Measurements from ENCODE around the gene NGFR.

The NGFR gene

GRCh38 chr17:49473900-49474751, 21.0 kb upstream of the NGFR start:
- H3K9me3 ChIP-seq (ENCODE audit: low read length): peaks cover 3% of the 10 kb centered on the region
- peaks cover 64% of the 10 kb centered on the region for H3K27me3 ChIP-seq (ENCODE audit: insufficient read depth, low read length)
- no peaks in the 10 kb centered on the region for H3K36me3 ChIP-seq (ENCODE audit: insufficient read depth, low read length)

GRCh38 chr17:49477709-49478108, 17.4 kb upstream of the NGFR start:
- Histone ChIP-seq H3K36me3 (ENCODE audit: insufficient read depth, low read length) (no peaks in the 10 kb centered on the region), H3K27me3 (ENCODE audit: insufficient read depth, low read length) (peaks cover 50% of the 10 kb centered on the region), H3K4me1 (ENCODE audit: insufficient read depth, low read length) (no peaks in the 10 kb centered on the region), H3K9me3 (ENCODE audit: low read length) (peaks cover 2% of the 10 kb centered on the region), H3K4me3 (ENCODE audit: low read length) (no peak overlapping the region), H2AFZ (ENCODE audit: low read depth, low read length) (no peak overlapping the region)

More at GRCh38 chr17:49473900-49474751, 21.0 kb upstream of the NGFR start:
- Histone ChIP-seq H3K4me3 (ENCODE audit: low read length) (no peak overlapping the region), H3K4me1 (ENCODE audit: insufficient read depth, low read length) (peaks cover 12% of the 10 kb centered on the region), H2AFZ (ENCODE audit: low read depth, low read length) (no peak overlapping the region)

GRCh38 chr17:49480836-49481615, 14.1 kb upstream of the NGFR start:
- Histone ChIP-seq H3K36me3 (ENCODE audit: insufficient read depth, low read length) (no peaks in the 10 kb centered on the region), H3K27me3 (ENCODE audit: insufficient read depth, low read length) (peaks cover 56% of the 10 kb centered on the region), H3K4me3 (ENCODE audit: low read length) (no peak overlapping the region), H2AFZ (ENCODE audit: low read depth, low read length) (no peak overlapping the region), H3K4me1 (ENCODE audit: insufficient read depth, low read length) (no peaks in the 10 kb centered on the region), H3K9me3 (ENCODE audit: low read length) (no peaks in the 10 kb centered on the region)

DNA sequence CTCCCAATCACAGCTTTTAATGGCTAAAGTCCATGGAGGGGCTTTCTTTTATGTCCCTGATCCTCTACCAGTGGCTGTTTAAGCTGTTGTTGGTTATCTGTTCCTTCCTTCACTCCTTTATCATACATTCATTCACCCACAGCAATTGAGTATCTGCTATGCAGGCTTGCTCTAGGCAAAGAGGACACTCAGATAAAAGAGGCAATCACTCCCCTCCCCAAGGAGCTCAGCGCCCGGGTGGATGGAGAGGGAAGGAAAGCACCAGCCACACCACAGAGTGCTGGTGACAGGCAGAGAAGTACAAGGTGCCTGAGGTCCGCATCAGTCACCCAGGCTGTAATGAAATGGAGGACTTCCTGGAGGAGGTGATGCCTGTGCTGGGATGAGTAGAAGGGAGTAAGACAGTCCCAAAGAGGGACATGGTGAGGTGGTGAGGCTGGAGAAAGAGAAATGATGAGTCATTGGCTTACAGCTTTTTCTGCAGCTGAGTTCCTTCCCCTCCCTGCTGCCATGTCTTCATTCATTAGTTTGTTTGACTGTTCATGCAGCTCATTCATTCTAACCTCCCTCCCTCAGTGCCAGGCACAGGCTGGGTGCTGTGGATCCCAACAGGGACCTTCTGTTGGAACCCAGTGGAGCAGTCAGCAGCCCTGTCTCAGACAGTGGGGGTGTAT, 12.8 kb upstream of the NGFR start:
- Histone ChIP-seq H2AFZ (ENCODE audit: low read depth, low read length) (no peak overlapping the region), H3K36me3 (ENCODE audit: insufficient read depth, low read length) (no peaks in the 10 kb centered on the region), H3K9me3 (ENCODE audit: low read length) (no peaks in the 10 kb centered on the region), H3K27me3 (ENCODE audit: insufficient read depth, low read length) (peaks cover 63% of the 10 kb centered on the region), H3K4me3 (ENCODE audit: low read length) (no peak overlapping the region), H3K4me1 (ENCODE audit: insufficient read depth, low read length) (no peaks in the 10 kb centered on the region)

- Histone ChIP-seq H3K4me3 (ENCODE audit: low read length) (no peak overlapping the region), H2AFZ (ENCODE audit: low read depth, low read length) (no peak overlapping the region), H3K9me3 (ENCODE audit: low read length) (no peaks in the 10 kb centered on the region), H3K4me1 (ENCODE audit: insufficient read depth, low read length) (no peaks in the 10 kb centered on the region), H3K36me3 (ENCODE audit: insufficient read depth, low read length) (no peaks in the 10 kb centered on the region), H3K27me3 (ENCODE audit: insufficient read depth, low read length) (peaks cover 66% of the 10 kb centered on the region)
These were observed 11.2 kb upstream of the NGFR start for GRCh38 chr17:49483599-49484509.

- no peak overlapping the region for H3K4me3 ChIP-seq (ENCODE audit: low read length)
- H2AFZ ChIP-seq (ENCODE audit: low read depth, low read length): no peak overlapping the region
- no peaks in the 10 kb centered on the region for H3K9me3 ChIP-seq (ENCODE audit: low read length)
- no peaks in the 10 kb centered on the region for H3K36me3 ChIP-seq (ENCODE audit: insufficient read depth, low read length)
- H3K4me1 ChIP-seq (ENCODE audit: insufficient read depth, low read length): no peaks in the 10 kb centered on the region
- H3K27me3 ChIP-seq (ENCODE audit: insufficient read depth, low read length): peaks cover 63% of the 10 kb centered on the region
These were observed 10.5 kb upstream of the NGFR start for GRCh38 chr17:49484588-49484987.

- Histone ChIP-seq H3K9me3 (ENCODE audit: low read length) (no peaks in the 10 kb centered on the region), H3K36me3 (ENCODE audit: insufficient read depth, low read length) (no peaks in the 10 kb centered on the region), H3K4me3 (ENCODE audit: low read length) (no peak overlapping the region), H2AFZ (ENCODE audit: low read depth, low read length) (no peak overlapping the region), H3K27me3 (ENCODE audit: insufficient read depth, low read length) (peaks cover 64% of the 10 kb centered on the region), H3K4me1 (ENCODE audit: insufficient read depth, low read length) (no peaks in the 10 kb centered on the region)
These were observed 9.0 kb upstream of the NGFR start for GRCh38 chr17:49486012-49486641.

GRCh38 chr17:49487183-49487582, 7.9 kb upstream of the NGFR start:
- Histone ChIP-seq H3K4me1 (ENCODE audit: insufficient read depth, low read length) (no peaks in the 10 kb centered on the region), H3K36me3 (ENCODE audit: insufficient read depth, low read length) (no peaks in the 10 kb centered on the region)

DNA sequence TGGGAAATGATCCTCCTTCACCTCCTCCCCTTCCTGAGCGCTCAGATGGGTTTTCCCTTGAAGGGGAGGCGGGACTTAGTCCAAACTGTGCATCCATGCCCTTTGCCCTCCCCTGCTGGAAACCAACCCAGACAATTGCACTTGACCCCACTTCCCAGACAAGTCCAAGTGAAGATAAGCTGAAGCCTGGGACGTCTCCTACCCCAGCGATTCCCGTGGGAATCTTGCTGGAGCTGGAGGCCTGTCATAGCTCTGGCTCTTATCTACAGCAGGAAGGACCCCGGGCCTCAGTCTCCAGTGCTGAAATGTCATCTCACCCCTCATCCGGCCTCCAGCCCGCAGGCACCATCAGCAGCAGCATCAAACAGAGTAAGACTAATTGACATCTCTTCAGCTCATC, 6.5 kb upstream of the NGFR start:
- H2AFZ ChIP-seq (ENCODE audit: low read depth, low read length): no peak overlapping the region
- no peaks in the 10 kb centered on the region for H3K36me3 ChIP-seq (ENCODE audit: insufficient read depth, low read length)
- H3K9me3 ChIP-seq (ENCODE audit: low read length): no peaks in the 10 kb centered on the region
- H3K4me1 ChIP-seq (ENCODE audit: insufficient read depth, low read length): no peaks in the 10 kb centered on the region
- H3K27me3 ChIP-seq (ENCODE audit: insufficient read depth, low read length): peaks cover 66% of the 10 kb centered on the region
- H3K4me3 ChIP-seq (ENCODE audit: low read length): no peak overlapping the region

More at GRCh38 chr17:49487183-49487582, 7.9 kb upstream of the NGFR start:
- Histone ChIP-seq H2AFZ (ENCODE audit: low read depth, low read length) (no peak overlapping the region), H3K4me3 (ENCODE audit: low read length) (no peak overlapping the region), H3K9me3 (ENCODE audit: low read length) (no peaks in the 10 kb centered on the region), H3K27me3 (ENCODE audit: insufficient read depth, low read length) (peaks cover 69% of the 10 kb centered on the region)

DNA sequence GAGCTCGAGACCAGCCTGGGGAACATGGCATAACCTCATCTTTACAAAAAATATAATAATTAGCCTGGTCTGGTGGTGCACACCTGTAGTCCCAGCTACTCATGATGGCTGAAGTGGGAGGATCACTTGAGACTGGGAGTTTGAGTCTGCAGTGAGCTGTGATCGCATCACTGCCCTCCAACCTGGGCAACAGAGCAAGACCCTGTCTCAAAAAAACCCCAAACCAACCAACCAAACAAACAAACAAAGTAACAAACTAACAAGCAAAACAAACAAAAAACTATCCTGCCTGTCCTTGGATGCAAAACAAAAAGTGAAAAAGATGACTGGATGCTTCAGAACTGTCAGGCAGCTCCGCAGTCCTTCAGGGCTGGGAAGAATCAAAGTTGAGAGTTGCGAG, 5.7 kb upstream of the NGFR start:
- Histone ChIP-seq H3K36me3 (ENCODE audit: insufficient read depth, low read length) (no peaks in the 10 kb centered on the region), H3K4me1 (ENCODE audit: insufficient read depth, low read length) (no peaks in the 10 kb centered on the region), H3K4me3 (ENCODE audit: low read length) (no peak overlapping the region), H3K27me3 (ENCODE audit: insufficient read depth, low read length) (peaks cover 61% of the 10 kb centered on the region), H2AFZ (ENCODE audit: low read depth, low read length) (no peak overlapping the region), H3K9me3 (ENCODE audit: low read length) (no peaks in the 10 kb centered on the region)

GRCh38 chr17:49490276-49490675, 4.8 kb upstream of the NGFR start:
- H2AFZ ChIP-seq (ENCODE audit: low read depth, low read length): no peak overlapping the region
- H3K4me3 ChIP-seq (ENCODE audit: low read length): no peak overlapping the region
- no peaks in the 10 kb centered on the region for H3K36me3 ChIP-seq (ENCODE audit: insufficient read depth, low read length)
- no peaks in the 10 kb centered on the region for H3K4me1 ChIP-seq (ENCODE audit: insufficient read depth, low read length)
- H3K9me3 ChIP-seq (ENCODE audit: low read length): no peaks in the 10 kb centered on the region
- H3K27me3 ChIP-seq (ENCODE audit: insufficient read depth, low read length): peaks cover 56% of the 10 kb centered on the region

DNA sequence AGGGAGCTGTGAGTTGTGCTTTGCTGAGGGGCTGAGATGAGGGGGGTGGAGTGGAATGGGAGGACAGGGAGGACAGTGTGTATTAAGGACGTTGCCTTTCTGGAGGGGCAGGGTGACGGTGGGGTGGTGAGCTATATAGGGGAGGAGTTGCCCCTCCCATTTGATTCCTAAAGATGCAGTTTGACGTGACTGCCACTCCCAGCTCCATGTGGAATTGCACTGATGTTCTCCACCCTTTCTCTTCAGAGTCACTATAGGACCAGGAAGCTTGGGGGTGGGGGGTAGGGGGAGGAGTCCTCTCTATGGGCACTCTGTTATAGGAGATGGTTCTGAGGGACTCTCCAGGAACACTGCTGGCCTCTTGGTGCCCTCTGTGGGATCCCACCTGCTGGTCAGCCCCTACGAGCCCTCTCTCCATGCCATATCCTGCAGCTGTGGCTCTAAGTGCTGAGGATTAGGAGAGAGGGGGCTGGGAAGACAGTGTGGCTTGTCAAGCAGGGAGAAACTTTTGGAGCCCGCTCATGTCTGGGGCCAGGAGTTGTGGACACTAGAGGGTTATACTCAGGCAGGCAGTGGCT, 3.8 kb upstream of the NGFR start:
- Histone ChIP-seq H3K9me3 (ENCODE audit: low read length) (no peaks in the 10 kb centered on the region), H3K27me3 (ENCODE audit: insufficient read depth, low read length) (peaks cover 46% of the 10 kb centered on the region), H3K4me3 (ENCODE audit: low read length) (no peak overlapping the region), H3K36me3 (ENCODE audit: insufficient read depth, low read length) (no peaks in the 10 kb centered on the region), H2AFZ (ENCODE audit: low read depth, low read length) (no peak overlapping the region), H3K4me1 (ENCODE audit: insufficient read depth, low read length) (no peaks in the 10 kb centered on the region)
